ENCODE data around the gene AK2.

AK2 gene

DNA sequence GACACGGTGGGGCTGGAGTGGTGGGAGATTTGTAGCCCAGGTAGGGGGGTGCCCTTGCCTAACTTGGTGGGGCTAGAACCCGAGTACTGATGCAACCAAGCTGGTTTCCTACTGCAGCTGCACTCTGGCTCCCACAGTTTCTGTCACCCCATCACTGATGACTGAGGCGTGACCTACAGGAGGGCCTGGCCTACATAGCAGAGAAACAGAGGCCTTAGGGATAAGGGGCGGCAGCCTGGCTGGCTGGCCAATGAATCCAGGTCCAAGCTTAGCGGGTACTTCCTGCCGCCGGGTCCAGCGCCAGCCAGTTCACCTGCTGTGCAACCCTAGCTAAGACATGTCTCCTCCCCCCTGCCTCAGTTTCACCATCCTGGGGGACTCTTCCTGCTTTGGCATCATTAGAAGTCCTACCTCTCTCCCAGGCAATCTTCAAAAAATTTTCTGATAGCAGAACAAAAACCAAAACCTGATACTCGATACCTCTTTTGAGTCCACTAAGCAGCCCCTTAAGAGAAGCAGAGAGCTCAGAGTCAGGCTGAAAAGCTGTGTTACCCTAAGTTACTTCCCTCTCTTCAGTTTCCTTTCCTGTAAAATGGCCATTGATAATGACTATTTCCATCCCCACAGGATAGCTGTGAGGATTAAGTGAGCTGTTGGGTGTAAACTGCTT, 44.7 kb downstream of the AK2 start:
- DNase-seq (ENCODE audit: low read depth, low spot score): no peak
- H3K4me3 ChIP-seq (ENCODE audit: low read depth, low read length): no peak overlapping the region
- TF ChIP-seq CTCF (IDR thresholded peaks at IDR 0.05; ENCODE audit: low read depth, low read length): no peak
- in situ Hi-C loops (cut with HindIII; ENCODE audit: low sequenced_read_pairs): no loop called here

DNA sequence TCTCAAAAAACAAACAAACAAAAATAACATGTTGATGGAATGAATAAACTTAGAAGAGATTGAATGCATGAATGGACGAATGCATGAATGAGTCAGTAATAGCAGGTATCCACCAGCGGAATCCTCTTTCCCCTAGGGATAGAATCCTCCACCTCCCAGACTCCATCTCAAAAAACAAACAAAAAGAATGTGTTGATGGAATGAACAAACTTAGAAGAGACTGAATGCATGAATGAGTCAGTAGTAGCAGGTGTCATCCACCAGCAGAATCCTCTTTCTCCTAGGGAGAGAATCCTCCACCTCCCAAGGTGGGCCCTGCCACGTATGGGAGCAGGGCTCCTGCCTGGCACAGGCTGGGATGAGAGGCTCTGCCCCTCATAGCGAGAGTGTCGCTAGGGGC, 45.3 kb downstream of the AK2 start:
- no peak for TF ChIP-seq CTCF (IDR thresholded peaks at IDR 0.05; ENCODE audit: low read depth, low read length)
- no peak overlapping the region for H3K4me3 ChIP-seq (ENCODE audit: low read depth, low read length)
- in situ Hi-C loops (cut with HindIII; ENCODE audit: low sequenced_read_pairs): no loop called here
- DNase-seq (ENCODE audit: low read depth, low spot score): peak; percentile 19

DNA sequence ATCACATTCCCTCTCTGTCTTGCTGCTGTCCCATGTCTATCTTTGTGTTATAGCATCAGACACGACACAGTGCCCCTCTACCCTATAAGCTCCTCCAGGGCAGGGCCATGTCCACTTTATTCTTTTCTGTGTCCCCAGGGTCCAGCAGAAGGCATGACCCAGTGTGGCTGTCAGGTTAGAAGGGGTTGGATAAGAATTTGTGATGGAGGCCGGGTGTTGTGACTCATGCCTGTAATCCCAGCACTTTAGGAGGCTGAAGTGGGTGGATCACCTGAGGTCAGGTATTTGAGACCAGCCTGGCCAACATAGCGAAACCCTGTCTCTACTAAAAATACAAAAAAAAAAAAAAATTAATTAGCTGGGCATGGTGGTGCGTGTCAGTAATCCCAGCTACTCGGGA, 45.8 kb downstream of the AK2 start:
- no peak for TF ChIP-seq CTCF (IDR thresholded peaks at IDR 0.05; ENCODE audit: low read depth, low read length)
- in situ Hi-C loops (cut with HindIII; ENCODE audit: low sequenced_read_pairs): no loop called here
- H3K4me3 ChIP-seq (ENCODE audit: low read depth, low read length): no peak overlapping the region
- DNase-seq (ENCODE audit: low read depth, low spot score): no peak

- TF ChIP-seq CTCF (IDR thresholded peaks at IDR 0.05; ENCODE audit: low read depth, low read length): no peak
- in situ Hi-C loops (cut with HindIII; ENCODE audit: low sequenced_read_pairs): no loop called here
- H3K4me3 ChIP-seq (ENCODE audit: low read depth, low read length): no peak overlapping the region
- DNase-seq (ENCODE audit: low read depth, low spot score): peak; percentile 98
Measured at GRCh38 chr1:32989160-32990050, 47.3 kb downstream of the AK2 start.

GRCh38 chr1:32988665-32989064, 48.0 kb downstream of the AK2 start:
- no peak for TF ChIP-seq CTCF (IDR thresholded peaks at IDR 0.05; ENCODE audit: low read depth, low read length)
- peak; percentile 93 for DNase-seq (ENCODE audit: low read depth, low spot score)
- H3K4me3 ChIP-seq (ENCODE audit: low read depth, low read length): no peak overlapping the region
- in situ Hi-C loops (cut with HindIII; ENCODE audit: low sequenced_read_pairs): no loop called here

DNA sequence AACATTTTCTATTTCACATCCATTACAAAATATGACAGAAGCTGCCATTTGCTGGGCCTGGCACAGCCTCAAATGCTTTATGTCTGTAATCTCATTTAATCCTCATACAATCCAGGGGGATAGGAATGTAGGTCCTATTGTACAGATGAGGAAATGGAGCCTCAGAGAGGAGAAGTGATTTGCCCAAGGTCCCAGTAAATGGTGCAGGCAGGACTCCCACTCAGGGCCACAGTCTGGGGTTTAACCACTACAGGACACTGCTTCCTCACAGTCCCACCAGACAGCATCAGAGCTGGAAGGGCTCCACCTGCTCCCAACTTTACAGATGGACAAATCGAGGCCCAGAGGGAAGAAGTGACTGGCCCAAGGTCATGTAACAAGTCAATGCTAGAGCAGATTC, 51.5 kb downstream of the AK2 start:
- in situ Hi-C loops (cut with HindIII; ENCODE audit: low sequenced_read_pairs): no loop called here
- no peak for TF ChIP-seq CTCF (IDR thresholded peaks at IDR 0.05; ENCODE audit: low read depth, low read length)
- no peak for DNase-seq (ENCODE audit: low read depth, low spot score)
- no peak overlapping the region for H3K4me3 ChIP-seq (ENCODE audit: low read depth, low read length)
